ENCODE data around the gene PFKFB4.
"Not testable (repeated sequence)": the region's sequence is repeated elsewhere in the genome, so short reads cannot be mapped to it uniquely, and the experiment has no call there.

The PFKFB4 gene

DNA sequence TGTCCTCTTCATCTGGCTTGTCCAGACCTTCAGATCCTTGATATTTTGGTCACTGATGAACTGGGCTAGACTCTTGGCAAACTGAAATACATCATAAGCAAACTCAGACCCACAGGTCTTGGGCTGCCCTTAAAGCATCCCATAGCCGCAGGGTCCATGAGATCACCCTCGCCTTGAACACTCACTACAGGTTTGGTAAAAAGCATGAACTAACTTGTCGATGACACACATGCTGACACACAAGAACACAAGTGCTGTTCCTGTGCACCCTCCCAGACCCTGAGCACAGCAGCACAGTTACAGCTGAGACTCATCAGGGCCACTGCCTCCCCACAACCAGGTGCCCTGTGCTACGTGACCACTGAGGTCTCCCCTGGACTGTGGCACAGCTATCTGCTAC is 21.0 kb downstream of the PFKFB4 start:
- DNase-seq (ENCODE audit: low read depth in 3 of 3, low spot score in 1 of 3) = no peak

GRCh38 chr3:48532977-48533337 is 23.6 kb downstream of the PFKFB4 start:
- DNase-seq (ENCODE audit: low read depth in 3 of 3, low spot score in 1 of 3) = no peak

DNA sequence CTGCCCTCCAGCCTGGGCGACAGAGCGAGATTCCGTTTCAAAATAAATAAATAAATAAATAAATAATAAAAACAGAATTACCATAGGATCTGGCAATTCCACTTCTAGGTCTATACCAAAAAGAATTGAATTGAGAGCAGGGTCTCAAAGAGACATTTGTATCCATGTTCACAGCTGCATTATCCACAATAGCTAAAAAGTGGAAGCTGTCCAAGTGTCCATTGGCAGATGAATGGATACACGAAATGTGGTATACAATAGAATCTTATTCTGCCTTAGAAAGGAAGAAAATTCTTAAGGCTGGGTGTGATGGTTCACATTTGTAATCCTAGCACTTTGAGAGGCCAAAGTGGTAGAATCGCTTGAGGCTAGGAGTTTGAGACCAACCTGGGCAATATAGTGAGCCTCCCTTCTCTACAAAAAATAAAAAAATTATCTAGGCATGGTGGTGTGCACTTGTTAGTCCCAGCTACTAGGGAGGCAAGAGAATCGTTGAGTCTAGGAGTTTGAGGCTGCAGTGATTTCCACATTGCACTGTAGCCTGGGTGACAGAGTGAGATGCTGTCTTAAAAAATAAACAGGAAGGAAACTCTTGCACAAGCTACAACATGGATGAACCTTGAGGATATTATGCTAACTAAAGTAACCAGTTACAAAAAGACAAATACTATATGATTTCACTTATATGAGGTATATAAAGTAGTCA is 24.2 kb downstream of the PFKFB4 start:
- DNase-seq (ENCODE audit: low read depth in 3 of 3, low spot score in 1 of 3) = no peak

DNA sequence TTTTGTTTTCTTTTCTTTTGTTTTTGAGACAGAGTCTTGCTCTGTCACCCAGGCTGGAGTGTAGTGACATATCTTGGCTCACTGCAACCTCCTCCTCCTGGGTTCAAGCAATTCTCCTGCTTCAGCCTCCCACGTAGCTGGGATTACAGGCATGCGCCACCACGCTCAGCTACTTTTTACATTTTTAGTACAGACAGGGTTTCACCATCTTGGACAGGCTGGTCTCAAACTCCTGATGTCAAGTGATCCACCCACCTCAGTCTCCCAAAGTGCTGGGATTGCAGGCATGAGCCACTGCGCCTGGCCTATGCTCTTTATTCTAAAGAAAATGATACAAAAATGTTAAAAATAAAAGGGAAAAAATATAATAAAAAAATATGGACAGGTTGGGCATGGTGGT is 25.9 kb downstream of the PFKFB4 start:
- not testable (repeated sequence) for DNase-seq (ENCODE audit: low read depth in 3 of 3, low spot score in 1 of 3)

GRCh38 chr3:48528754-48529153 is 27.8 kb downstream of the PFKFB4 start:
- no peak for DNase-seq (ENCODE audit: low read depth in 3 of 3, low spot score in 1 of 3)

- no peak for DNase-seq (ENCODE audit: low read depth in 3 of 3, low spot score in 1 of 3)
These were observed 28.6 kb downstream of the PFKFB4 start for GRCh38 chr3:48528048-48528447.

DNA sequence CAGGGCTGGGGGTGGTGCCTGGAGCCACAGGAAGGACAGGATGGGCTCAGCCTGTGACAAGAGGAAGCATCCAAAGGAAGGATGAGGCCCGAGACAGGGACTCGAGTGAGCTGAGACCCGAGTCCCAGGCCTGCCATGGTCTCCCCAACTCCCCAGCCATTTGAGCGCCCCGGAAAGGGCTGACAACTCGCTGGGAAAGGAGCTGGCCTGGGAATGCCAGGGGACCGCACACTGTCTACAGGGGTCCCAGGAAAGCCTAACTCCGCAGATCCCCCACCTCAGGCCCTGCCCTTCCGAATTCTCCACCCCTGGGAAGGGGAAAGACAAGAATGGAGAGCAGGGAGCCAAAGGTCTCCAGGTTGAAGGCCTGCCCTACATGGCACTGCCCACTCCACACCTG is 31.6 kb downstream of the PFKFB4 start:
- DNase-seq (ENCODE audit: low read depth in 3 of 3, low spot score in 1 of 3) = no peak

DNA sequence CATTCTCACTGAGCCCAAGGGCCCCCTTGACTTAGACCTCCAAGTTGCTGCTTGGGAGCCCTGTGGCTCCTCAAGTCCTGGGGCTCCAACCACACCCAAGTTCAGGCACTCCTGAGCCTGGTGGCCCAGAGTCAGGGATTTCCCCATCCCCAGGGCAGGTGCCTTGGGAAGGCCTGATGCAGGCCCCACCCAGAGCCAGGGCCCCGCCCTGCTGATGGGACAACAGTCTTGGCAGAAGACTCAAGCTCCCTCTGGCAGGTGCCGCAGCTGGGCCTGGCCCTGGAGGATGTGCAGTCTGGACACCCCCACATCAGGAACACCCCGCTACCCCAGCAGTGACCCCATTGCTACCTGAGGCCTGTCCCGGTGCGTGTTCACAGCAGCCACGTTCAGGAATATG is 35.0 kb downstream of the PFKFB4 start:
- DNase-seq (ENCODE audit: low read depth in 3 of 3, low spot score in 1 of 3) = no peak

DNA sequence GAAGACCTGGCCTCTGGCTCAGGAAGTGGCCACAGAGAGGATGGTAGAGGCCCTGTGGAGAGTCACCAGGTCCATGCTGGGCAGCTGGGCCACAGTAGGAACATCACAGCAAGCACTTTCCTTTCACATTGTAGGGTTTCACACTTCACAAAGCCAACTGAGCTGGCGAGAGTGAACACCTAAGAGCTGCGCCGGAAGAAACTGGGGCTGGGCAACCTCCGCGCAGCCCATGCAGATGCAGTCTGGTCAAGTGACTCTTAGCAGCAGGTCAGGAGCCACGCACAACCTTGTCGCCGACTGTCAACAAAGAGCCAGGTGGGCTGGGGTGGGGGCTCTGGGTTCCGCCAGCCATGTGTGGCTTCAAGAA is 37.3 kb downstream of the PFKFB4 start:
- DNase-seq (ENCODE audit: low read depth in 3 of 3, low spot score in 1 of 3) = no peak

GRCh38 chr3:48518638-48519276 is 37.8 kb downstream of the PFKFB4 start:
- no peak for DNase-seq (ENCODE audit: low read depth in 3 of 3, low spot score in 1 of 3)

- no peak for DNase-seq (ENCODE audit: low read depth in 3 of 3, low spot score in 1 of 3)
These were observed 38.5 kb downstream of the PFKFB4 start for GRCh38 chr3:48518069-48518468.

DNA sequence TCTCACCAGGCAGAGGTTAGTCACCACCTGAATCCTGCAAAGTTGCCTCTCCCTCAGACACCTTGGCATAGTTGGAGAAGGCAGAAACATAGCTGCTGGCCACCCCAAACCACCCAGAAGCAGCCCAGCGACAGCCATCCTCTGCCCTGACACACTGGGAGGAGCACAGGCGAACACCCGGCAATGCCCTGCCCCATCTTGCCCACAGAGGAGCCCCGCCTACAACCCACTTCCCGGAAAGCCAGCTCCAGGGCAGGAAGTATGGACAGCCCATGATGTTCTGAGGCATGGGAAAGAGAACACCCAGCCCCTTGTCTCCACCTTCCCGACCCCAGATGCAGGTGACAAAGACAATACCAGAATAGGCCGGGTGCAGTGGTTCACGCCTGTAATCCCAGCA is 40.0 kb downstream of the PFKFB4 start:
- DNase-seq (ENCODE audit: low read depth in 3 of 3, low spot score in 1 of 3) = no peak

DNA sequence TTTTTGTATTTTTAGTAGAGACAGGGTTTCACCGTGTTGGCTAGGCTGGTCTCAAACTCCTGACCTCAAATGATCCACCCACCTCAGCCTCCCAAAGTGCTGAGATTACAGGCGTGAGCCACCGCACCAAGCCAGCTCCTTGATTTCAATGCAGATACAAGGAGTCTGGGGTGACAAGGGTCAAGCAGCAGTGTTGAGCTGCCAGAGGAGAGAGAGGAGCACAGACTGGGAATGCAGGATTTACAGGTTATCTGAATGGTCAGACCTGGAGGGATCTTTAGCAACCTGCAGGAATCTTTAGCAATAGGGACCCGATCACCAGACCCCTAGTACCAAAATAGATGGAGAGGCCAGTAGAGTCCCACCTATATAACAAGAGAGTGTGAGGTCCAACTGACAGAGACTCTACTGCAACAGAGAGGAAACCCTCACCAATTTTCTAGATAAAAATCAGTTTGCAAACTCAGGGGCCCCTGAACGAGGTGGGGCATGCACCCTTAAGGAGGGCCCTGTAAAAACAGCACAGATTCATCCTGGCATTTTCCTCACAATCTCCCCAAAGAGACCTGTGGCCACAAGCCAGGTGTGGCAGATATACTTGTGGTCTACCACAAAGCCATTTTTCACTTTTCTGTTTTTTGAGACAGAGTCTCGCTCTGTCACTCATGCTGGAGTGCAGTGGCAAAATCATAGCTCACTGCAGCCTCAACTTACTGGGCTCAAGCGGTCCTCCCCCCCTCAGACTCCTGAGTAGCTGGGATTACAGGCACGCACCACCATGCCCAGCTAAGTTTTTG is 42.0 kb downstream of the PFKFB4 start:
- DNase-seq (ENCODE audit: low read depth in 3 of 3, low spot score in 1 of 3) = no peak

- DNase-seq (ENCODE audit: low read depth in 3 of 3, low spot score in 1 of 3) = no peak
These were observed 45.1 kb downstream of the PFKFB4 start for GRCh38 chr3:48511551-48511950.

- peak; percentile 40 to 63 (median 61) for DNase-seq (ENCODE audit: low read depth in 3 of 3, low spot score in 1 of 3)
These were observed 49.1 kb downstream of the PFKFB4 start for GRCh38 chr3:48507256-48508061.

GRCh38 chr3:48505968-48506504 is 50.6 kb downstream of the PFKFB4 start:
- no peak for DNase-seq (ENCODE audit: low read depth in 3 of 3, low spot score in 1 of 3)

GRCh38 chr3:48505146-48505545 is 51.5 kb downstream of the PFKFB4 start:
- DNase-seq (ENCODE audit: low read depth in 3 of 3, low spot score in 1 of 3) = no peak

DNA sequence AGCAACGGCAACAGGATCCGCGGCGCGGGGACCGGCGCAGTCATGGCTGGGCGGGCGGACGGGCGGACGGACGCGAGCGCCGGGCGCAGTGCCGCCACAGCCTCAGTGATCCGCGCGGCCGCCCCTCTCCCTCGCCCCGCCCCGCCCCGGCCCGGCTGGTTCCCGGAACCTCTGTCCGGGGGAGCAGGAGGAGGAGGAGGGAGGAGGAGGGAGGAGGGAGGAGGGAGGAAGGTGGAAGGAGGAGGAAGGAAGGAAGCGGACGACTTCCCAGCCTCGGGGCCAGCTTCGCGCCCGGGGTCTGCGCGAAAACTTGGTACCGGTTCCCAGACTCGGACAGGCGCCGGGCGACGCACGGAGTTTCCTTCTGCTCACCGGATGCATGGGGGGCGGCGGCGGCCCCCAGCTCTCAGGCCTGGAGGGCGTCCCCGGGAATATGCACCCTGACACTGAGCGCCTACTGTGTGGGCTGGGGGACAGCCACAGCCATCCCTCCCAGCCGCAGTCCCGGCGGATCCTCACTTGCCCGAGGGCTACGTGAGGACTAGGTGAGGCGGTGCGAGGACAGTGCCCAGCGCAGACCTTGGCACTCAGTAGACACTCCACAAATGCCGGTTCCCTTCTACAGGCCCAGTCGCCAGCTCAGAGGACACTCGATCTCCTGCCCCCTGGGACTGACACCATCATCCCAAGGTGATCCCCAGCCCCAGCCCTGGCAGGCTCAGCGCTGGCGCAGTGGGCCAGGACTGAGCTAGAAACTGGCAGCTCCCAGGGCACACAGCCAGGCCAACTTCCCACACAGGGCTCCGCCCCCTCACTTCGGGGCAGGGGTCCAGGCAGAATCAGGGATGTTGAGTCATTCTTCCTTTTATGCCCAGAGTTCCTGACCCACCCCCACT is 52.3 kb downstream of the PFKFB4 start, which contains the start of gene SHISA5:
TSS of gene SHISA5 (minus strand) at position 124 of the 896 bp plus-strand sequence. CDS start at position 44, 80 bp downstream.
- peak in 2 of 3 donors; percentile 23 to 38 for DNase-seq (ENCODE audit: low read depth in 3 of 3, low spot score in 1 of 3)

- no peak for DNase-seq (ENCODE audit: low read depth in 3 of 3, low spot score in 1 of 3)
These were observed 53.1 kb downstream of the PFKFB4 start for GRCh38 chr3:48503401-48504050.
